HG03196 (cell line): ENCODE measurements around the gene FLYWCH1.

Source experiments
- ATAC-seq: cut with Tn5 transposase; IDR thresholded peaks from one replicate; pipeline ENCODE4 v1.9.1; 2021; ENCODE audit not compliant: unreplicated experiment

FLYWCH1 gene

DNA sequence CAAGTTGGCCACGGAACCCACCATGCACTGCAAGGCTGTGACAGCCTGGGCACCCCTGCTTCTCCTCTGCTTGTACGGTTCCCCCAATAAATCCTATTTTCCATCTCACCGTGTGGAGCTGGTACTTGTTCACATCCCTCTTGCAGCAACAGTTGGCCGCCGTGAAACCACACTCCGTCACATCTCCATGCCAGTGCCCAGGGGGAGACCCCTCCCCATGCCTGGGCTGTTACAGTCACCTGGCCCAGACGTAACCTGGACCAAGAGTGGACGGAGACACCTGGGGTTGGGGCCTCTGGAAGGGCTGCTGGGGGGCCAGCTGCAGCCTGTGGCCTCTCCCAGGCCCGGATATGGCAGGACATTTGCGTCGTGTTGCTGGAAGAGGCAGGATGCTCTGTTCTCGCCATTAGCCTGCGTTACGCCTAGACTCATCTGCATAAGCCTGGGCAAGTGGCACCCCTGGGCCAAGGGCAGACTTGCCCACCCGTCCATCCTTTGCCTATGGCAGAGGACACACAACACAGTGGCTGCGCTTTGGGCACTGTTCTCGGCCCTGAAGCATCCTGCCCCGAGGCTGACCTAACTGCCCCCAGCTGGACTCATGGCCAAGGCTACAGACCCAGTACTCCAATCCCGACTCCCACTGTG is 38.1 kb downstream of the FLYWCH1 start:
- ATAC-seq: no peak

DNA sequence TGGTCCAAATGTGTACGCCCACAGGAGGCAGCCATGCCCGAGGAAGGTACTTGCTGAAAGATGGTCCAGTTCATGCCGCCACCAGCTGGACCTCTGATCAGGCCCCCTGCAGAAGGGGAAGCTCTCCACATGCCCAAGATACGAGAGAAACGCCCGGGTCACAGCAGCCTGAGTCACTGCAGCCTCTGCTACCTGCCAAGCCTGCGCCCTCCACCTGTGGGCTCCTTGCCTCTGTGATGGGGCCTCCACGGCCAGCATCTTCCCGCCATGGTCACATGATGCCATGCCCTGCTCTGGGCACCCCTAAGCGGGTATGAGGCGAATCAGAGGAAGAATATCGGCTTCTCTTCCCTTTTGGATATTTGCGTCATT is 38.6 kb downstream of the FLYWCH1 start:
- no peak for ATAC-seq

DNA sequence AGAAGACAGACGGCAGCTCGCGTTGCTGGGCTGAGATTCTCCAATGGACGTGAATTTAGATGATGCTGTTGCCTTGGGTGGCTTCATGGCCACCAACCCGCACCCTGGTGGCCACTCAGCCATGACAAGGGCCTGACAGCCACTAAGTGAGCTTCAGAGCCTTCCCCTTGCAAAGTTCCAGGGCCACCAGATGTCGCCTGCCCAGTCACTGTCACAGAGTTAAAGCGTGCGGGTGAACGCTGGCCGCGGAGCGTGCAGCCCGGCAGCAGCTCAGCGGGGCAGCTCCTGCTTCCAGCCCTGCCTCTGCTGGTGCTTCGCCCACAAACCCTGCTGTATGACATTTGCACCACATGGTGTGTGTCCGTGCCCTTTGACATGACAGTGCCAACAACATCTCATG is 39.0 kb downstream of the FLYWCH1 start:
- ATAC-seq: no peak

DNA sequence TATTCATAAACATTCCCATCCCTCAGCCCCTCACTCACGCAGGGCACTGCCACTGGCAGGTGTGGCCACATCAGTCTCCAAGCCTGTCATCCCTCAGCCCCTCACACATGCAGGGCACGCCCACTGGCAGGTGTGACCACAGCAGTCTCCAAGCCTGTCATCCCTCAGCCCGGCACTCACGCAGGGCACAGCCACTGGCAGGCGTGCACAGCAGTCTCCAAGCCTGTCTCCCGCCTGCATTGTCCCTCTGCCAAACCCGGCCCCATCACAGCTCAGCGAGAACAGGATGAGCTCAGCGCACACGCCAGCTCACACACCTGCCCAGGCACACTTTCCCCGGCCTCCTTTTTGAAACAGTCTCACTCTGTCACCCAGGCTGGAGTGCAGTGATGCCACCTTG is 40.9 kb downstream of the FLYWCH1 start:
- no peak for ATAC-seq

DNA sequence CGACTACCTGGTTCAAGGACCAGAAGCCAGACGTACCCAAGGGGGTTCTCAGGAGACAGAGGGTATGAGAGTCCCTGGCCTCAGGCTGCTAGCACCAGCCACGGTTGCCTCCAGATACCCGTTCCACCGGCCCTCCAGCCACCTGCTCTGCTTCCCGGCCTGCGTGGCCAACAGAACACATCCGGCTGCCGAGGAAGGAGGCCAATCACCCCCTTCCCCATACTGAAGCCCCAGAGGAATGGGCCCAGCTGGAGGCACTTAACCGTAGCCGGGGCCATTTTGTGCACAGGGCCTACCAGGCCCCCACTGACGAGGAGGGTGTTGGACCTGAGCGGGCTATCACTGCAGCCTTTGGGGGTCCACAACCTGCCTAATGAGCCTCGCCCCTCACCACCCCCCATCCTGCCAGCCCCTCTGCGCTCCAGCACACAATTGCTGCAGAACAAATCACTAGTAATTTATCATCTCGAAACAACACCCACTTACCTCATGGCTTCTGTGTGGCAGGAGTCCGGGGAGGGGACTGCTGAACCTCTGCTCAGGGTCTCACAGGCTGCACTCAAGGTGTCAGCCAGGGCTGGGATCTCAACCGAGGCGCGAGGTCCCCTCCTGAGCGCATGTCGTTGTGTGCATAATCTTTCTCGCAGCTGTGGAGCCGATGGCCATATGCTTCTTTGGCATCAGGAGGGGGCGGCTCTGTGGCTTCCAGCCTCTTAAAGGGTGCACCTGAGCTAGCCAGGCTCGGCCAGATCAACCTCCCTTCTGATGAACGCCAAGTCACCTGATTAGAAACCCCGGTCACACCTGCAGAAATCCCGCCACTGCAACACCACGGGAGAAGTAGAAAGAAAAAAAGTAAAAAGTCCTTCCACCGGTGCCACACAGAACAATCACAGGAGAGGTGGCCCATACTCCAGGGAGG is 42.2 kb downstream of the FLYWCH1 start:
- ATAC-seq: no peak

DNA sequence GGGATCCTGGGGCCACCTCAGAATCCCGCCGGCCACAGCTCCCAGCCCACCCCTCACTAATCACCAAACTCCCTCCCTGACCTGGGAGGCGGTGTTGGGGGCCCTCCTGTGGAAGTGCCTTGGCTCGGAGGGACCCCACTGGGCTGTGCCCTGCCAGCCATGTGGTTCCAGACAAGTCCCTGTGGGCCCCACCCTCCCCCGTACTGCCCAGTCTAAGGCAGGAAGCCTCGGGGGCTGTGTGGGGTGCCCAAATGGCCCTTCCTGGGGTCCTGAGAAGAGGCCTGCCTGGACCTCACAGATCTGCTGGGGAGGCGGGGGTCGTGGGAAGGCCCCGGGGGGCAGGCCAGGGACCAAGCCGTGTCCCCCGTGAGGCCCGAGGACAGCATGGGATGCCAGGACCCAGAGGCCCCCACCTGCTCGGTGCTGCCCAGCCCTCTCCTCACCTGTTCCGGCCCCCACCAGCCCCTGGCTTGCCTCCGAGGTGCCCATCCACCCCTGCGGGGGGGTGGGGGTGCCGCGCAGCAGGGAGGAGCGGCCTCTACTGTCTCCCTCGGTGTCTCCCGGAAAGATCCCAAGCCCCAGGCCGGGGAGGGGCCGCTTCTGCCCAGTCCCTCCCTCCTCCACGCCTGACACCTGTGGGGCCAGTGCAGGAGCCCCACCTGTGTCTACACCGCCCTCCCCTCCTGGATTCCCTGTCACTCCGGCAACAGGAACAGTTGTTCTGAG is 43.1 kb downstream of the FLYWCH1 start:
- no peak for ATAC-seq

DNA sequence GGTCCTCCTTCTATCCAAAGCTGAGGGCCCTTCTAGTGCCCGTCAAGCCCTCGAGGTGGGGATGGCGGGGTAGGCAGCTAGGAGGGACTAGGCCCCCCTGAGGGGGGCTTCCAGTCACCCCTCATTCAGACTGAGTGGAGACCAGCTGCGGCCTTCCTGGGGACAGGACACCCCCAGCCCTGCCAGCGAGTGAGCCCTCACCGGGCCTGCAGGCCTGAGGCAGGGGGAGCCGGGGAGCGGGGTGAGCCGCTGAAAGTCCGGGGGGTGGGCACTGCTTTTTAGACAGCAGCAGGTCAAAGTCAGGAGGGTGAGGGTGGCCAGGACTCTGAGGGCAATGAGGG is 43.7 kb downstream of the FLYWCH1 start:
- no peak for ATAC-seq

DNA sequence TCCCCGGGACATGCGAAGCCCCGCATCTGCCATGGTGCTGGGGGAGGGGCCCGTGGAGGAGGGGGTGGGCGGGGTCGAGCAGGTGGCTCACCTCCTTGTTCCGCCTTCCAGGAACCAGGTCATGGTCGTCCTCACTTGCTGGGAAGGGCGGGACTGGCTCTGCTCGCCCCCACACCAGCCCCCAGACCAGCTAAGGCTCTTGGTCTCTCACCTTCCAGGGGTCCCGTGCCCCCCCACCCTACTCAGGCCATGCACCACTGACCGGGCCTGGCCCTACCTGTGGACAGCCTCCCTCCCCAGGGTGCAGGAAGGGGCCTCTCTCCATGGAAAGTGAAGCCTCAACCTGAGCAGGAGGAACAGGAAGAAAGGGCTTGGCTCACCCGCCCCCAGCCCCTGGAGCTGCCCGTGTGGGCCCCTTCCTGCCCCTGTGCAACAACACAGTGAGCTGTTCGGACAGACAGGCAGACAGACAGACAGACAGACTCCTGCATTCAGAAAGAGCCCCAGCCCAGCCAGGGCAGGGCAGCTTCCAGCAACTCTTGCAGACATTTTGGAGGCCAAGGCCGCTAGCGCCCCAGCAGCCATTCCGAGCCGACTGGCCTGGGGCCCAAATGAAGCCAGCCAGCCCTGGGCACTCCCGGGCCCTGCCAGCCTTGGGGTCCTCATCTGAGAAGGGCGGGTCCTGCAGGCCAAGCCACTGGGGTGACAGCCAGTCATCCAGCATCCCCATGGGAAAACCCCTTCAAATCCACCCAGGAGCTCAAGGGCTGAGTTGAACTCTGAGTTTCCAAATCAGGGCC is 44.2 kb downstream of the FLYWCH1 start:
- no peak for ATAC-seq

DNA sequence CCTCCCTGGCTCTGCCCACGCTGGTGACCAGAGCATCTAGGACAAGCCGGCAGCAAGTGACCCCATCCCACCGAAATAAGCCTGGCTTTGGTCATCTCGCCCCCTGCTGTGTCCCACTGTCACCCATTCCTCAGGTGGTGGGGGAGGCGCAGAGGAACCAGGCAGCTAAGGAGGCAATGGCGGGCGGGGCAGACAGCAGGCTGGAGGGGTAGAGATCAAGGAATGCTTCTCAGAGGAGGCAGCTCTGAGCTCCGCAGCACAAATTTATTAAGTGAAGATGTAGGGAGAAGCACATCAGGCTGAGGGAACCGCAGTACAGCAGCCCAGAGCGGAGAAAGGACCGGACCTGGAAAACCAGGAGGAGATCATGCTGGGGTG is 44.8 kb downstream of the FLYWCH1 start:
- ATAC-seq: no peak

DNA sequence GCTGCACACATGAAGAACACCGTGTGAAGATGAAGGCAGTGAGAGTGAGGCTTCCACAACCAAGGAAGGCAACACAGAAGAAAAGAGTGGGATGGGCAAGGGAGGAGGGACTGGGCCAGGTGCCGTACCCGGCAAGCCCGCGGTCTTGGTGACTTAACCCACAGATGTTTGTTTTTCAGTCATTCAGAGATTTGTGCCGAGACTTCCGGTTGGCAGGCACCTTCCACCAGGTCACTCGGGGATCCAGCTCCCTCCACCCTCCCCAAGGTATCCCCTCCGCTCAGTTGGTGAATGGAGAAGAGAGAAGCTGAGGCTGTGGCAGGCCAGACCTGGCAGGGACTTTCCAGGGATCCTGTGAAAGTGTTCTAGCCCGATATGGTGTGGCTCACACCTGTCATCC is 47.5 kb downstream of the FLYWCH1 start:
- ATAC-seq: no peak

DNA sequence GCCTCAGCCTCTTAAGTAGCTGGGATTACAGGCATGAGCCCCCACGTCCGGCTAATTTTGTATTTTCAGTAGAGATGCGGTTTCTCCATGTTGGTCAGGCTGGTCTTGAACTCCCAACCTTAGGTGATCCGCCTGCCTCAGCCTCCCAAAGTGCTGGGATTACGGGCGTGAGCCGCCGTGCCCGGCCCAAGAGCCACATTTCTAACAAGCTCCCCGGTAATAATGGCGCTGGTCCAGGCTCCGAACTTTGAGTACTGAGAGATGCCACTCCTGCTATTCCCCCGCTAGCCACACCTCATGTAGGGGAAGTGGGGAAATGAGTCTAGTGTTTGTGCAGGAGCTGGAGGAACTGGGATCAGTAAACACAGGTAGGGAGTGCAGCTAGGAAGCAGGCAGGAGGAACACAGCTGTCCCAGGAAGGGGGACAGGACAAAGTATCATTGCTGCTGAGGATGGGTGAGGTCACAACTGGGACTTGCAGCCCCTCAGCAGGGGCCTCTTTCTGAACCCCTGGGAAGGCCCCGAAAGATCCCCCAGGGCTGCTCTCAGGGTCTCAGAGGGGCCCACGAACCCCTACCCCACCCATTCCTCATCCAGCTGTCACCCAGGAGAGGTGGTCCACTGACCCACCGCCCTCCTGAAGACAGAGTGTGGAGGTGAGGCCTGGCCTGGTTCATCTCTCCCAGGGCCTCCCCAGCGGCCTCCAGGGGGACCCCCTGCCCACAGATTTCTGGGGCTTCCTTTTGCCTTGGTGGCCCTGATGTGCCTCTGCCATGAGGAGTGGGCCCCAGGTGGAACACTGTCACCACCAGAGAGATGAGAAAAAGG is 48.7 kb downstream of the FLYWCH1 start:
- no peak for ATAC-seq

DNA sequence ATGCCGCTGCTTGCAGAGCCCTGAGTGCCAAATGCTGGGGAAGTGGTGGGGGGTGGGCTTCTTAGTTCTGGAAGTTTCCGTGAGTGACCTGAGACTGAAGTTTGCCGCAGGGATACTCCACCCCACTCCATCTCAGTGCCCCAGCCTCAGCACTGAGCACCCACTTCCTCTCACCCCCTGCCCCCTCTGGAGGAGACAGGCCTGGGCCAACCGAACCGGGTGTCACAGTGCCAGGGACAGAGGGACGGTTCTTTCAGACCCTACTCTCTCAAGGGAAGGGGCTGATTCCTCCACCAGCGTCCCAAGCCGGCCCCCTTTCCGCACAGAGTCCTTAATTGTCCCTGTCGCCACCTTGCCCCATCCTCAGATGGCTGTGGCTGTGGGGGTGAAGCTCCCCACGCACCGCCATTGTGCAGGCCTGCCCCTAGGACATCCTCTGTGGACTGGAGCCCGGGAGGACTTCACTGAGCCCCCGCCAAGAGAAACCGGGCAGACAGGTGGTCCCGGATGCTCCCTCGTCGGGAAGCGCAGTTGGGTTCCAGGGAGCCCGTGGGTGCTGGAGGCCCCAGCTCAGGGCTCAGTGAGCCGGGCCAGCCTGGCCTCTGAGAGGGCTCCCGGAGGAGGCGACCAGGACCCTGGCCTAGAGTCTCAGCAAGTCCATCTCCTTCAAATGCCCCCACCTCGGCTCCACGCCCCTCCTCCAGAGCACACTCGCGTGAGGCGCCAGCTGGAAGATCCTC is 50.8 kb downstream of the FLYWCH1 start:
- ATAC-seq: no peak

DNA sequence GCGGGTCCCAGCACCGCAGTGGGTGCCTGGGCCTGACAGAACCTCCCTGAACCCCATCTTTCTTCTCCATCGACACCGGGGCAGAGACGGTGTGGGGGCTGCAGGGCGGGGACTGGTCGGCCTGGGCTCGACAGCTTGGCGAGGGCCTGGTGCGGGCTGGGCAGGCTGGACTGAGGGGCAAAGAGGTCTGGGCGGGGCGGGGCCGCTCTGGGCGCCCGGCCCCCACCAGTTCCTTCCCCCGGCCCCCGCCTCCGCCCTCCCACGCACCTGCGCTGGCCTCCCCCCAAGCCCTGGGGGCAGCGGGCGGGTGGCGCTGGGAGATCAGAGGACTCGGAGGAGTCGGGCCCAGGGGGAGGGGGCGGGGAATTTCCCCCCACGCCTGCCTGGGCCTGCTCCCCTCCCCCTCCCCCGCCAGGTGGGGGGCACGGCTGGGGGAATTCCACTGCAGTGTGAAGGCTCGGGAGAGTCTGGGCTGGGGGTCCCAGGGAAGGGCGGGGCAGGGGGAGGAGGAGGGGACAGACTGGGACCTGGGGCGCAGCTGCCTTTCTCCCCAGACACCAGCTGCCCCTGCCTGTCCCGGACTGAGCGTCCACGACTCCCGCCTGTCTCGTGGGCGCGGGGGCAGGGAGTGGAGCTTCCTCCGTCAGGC is 51.5 kb downstream of the FLYWCH1 start:
- ATAC-seq: no peak

DNA sequence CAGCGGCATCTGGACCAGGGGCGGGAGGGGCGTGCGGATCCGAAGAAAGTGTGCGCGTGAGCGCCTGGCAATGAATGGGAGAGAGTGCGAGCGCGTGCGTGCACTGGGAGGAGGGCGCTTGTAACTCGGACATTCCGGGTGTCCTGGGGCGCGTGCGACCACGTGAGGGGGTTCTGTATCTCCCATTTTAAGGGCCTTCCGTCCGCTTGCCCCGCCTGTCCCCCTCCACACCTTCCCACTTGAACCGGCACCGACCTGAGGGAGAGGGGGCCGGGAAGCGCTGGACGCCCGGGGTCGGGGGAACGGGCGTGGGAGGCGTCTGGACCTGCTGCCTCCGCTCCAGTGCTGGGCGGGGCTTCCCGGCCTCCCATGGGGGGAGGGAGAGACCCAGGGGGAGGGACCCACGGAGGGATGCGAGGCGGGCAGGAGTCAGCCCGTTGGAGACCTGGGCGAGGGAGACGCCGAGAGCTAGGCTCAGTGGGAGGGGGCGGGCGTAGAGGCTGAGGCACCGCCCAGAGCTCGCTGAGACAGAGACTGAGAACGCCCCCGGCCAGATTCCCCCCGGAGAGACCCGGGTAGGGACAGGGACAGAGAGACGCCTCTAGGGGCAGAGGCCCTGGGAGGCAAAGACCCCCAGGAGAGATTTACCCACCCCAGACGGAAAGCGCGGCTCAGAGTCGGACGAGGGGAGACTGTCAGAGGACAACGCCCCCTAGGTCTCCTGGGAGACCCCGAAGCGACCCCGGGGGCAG is 52.2 kb downstream of the FLYWCH1 start, which contains the start of gene KREMEN2:
Gene KREMEN2 (plus strand): TSS at position 553 of the 752 bp plus-strand sequence. CDS start 246 bp downstream, outside the sequence.
- ATAC-seq: no peak

DNA sequence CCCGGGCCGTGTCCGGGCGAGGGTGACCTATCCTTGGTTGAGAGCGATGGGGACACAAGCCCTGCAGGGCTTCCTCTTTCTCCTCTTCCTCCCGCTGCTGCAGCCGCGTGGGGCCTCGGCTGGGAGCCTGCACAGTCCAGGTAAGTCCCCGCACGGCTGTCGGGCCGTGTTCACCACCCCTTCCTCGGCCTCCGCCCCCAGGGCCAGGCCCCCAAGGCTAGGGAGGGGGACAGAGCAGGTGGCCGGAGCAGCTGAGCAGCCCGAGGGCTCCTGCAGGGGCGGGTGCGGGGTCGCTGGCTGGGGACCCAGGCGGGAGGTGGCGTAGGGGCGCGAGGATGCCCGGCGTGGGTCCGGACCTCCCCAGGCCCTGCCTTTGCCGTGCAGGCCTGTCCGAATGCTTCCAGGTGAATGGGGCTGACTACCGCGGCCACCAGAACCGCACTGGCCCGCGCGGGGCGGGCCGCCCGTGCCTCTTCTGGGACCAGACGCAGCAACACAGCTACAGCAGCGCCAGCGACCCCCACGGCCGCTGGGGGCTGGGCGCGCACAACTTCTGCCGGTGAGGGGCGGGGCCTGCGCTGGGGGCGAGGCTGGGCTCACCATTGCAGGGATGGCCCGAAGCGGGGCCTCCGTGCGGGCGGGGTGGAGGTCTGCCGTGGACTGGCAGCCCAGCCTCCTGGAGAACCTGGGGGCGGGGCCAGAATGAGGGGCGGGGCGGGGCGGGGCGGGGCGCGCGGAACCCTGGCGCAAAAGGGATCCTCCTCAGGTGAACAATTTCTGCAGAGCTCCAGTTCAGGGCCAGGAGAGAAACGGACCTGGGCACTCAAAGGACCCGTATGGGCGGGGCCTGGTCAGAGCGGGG is 53.0 kb downstream of the FLYWCH1 start:
- ATAC-seq: no peak

DNA sequence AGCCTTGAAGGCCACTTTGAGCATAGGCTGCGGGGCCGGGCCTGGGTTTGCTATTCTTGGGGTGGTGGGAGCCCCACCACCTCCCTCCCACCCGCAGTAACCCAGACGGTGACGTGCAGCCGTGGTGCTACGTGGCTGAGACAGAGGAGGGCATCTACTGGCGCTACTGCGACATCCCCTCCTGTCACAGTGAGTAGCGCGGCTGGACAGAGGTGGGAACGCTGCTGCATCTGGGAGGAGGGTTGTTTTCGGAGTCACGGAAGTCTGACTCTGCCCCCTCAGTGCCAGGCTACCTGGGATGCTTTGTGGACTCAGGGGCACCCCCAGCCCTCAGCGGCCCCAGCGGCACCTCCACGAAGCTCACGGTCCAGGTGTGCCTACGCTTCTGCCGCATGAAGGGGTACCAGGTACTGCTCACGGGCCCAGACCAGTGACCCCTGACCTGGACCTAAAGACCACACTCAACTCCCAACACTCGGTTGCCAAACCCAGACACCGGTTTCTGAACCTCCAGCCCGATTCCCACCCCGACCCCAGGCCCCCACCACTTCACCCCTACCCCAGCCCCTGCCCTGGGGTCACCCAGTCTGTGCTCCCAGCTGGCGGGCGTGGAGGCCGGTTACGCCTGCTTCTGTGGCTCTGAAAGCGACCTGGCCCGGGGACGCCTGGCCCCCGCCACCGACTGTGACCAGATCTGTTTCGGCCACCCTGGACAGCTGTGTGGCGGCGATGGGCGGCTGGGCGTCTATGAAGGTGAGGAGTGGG is 54.5 kb downstream of the FLYWCH1 start:
- ATAC-seq: no peak

DNA sequence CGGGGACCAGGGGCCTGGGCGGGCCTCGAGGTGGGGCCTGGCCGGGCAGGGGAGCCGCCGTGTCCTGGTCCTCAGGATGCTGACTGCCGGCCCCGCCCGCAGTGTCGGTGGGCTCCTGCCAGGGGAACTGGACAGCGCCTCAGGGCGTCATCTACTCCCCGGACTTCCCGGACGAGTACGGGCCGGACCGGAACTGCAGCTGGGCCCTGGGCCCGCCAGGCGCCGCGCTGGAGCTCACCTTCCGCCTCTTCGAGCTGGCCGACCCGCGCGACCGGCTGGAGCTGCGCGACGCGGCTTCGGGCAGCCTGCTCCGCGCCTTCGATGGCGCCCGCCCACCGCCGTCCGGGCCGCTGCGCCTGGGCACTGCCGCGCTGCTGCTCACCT is 55.1 kb downstream of the FLYWCH1 start:
- ATAC-seq: no peak
